Caco-2 (cell line): Measurements from ENCODE around the gene CPZ. TPM values are rescaled to one million over a fixed set of nuclear protein-coding genes. Genes with fewer than 3 reads are reported as not detected.
"Not testable (repeated sequence)": the region's sequence is repeated elsewhere in the genome, so short reads cannot be mapped to it uniquely, and the experiment has no call there.

Experiments
- BruUV-seq: library from RNA; stranded (reverse); fragments of 400-500 nt; replicated peaks from 2 replicates; lab custom pipeline; 2021; lab: Mats Ljungman, UMichigan
- CTCF ChIA-PET: fragments of 300-600 bp; sonication (Branson Sonifier 250); formaldehyde crosslinking; loops from one replicate; lab custom pipeline; 2022; ENCODE audit warnings: antibody characterized with exemption; lab: Charles Lee
- POLR2A ChIA-PET: fragments of 300-600 bp; sonication (Branson Sonifier 250); formaldehyde crosslinking; loops from one replicate; lab custom pipeline; 2022; ENCODE audit warnings: antibody characterized with exemption; lab: Charles Lee
- DNase-seq, 2 experiments: peaks; one replicate each; pipeline versions ENCODE4 v3.0.0 to v3.0.0-alpha.2; 2020 to 2022
- H3K27me3 ChIP-seq: replicated peaks from 2 replicates; pipeline ENCODE4 v1.6.0; 2011; ENCODE audit warnings: low read length; ENCODE audit not compliant: control insufficient read depth, insufficient read depth
- H3K36me3 ChIP-seq: 2 replicates; pipeline ENCODE4 v1.5.1; 2011; ENCODE audit warnings: low read length; ENCODE audit not compliant: control insufficient read depth, insufficient read depth
- H3K4me1 ChIP-seq: fragments of 250-450 bp; sonication (Bioruptor Pico); 2 replicates; pipeline ENCODE4 v1.5.1; 2020; ENCODE audit warnings: mild to moderate bottlenecking
- H3K4me3 ChIP-seq: 2 replicates; pipeline ENCODE4 v1.5.1; 2011; ENCODE audit warnings: low read depth, mild to moderate bottlenecking, control low read depth, low read length
- H3K9me3 ChIP-seq: fragments of 250-450 bp; sonication (Bioruptor Pico); 2 replicates; pipeline ENCODE4 v1.5.1; 2020; ENCODE audit warnings: mild to moderate bottlenecking, moderate library complexity
- H3K27ac Mint-ChIP-seq: one replicate; pipeline ENCODE4 v1.8.0; 2022; ENCODE audit warnings: mixed read lengths; ENCODE audit not compliant: unreplicated experiment
- H3K27me3 Mint-ChIP-seq: one replicate; pipeline ENCODE4 v1.8.0; 2022; ENCODE audit warnings: mixed read lengths; ENCODE audit not compliant: insufficient read depth, unreplicated experiment
- H3K36me3 Mint-ChIP-seq: one replicate; pipeline ENCODE4 v1.8.0; 2022; ENCODE audit warnings: mild to moderate bottlenecking, mixed read lengths; ENCODE audit not compliant: insufficient read depth, unreplicated experiment
- H3K4me1 Mint-ChIP-seq: one replicate; pipeline ENCODE4 v1.8.0; 2022; ENCODE audit warnings: low read depth, mixed read lengths; ENCODE audit not compliant: unreplicated experiment
- H3K4me3 Mint-ChIP-seq: one replicate; pipeline ENCODE4 v1.8.0; 2022; ENCODE audit warnings: mild to moderate bottlenecking, moderate library complexity, mixed read lengths; ENCODE audit not compliant: unreplicated experiment
- H3K9me3 Mint-ChIP-seq: one replicate; pipeline ENCODE4 v1.8.0; 2022; ENCODE audit warnings: mixed read lengths; ENCODE audit not compliant: unreplicated experiment
- intact Hi-C: fragments of 100-400 bp; cut with micrococcal nuclease; formaldehyde crosslinking; loops from one replicate; pipeline ENCODE4 v1.10.0; 2022; ENCODE audit not compliant: unreplicated experiment
- total RNA-seq: library from RNA; stranded (reverse); gene quantifications from 2 replicates; pipeline ENCODE4 v1.2.3, GENCODE V29; 2022
- TF ChIP-seq, protein P1 (sequence below), 2 experiments: fragments of 200-600 bp in 1 of 2; IDR thresholded peaks; 1 replicate in 1 of 2; 2 replicates in 1 of 2; pipeline versions ENCODE4 v1.5.1 to v1.8.0; 2011 to 2022; ENCODE audit warnings: antibody characterized with exemption in 1 of 2, control low read depth in 1 of 2, inconsistent platforms in 1 of 2, low read depth in 1 of 2, low read length in 1 of 2, mild to moderate bottlenecking in 1 of 2, moderate library complexity in 1 of 2; ENCODE audit not compliant: insufficient read depth in 1 of 2, severe bottlenecking in 1 of 2, unreplicated experiment in 1 of 2

The CPZ gene
- total RNA-seq, 1 experiment from 2014 or later, result 7.7 TPM

DNA sequence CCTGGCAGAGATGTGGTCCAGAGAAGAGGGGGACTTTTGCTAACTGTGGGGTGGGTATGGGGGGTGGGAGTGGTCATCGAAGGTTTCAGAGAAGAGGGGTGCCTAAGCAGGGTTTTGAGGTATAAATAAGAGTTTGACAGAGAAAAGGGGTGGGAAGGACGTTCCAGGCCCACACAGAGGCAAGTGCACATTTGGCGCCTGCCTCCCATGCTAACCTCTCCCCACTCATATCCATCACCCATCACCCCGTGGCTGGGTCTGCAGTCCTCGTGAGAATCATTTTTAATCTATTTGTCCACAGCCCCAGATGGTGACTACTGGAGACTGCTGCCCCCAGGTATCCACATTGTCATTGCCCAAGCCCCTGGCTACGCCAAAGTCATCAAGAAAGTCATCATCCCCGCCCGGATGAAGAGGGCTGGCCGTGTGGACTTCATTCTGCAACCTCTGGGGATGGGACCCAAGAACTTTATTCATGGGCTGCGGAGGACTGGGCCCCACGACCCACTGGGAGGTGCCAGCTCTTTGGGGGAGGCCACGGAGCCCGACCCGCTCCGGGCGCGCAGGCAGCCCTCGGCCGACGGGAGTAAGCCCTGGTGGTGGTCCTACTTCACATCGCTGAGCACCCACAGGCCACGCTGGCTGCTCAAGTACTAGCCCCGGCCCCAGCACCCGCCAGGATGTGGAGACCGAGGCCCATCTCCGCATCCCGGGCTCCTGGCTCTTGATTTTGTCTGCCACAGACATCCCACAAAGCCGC lies 26.6 kb downstream of the CPZ start:
- Mint-ChIP-seq H3K27ac (no peak overlapping the region), H3K4me1 (no peaks in the 10 kb centered on the region), H3K4me3 (no peak overlapping the region), H3K9me3 (no peaks in the 10 kb centered on the region), H3K27me3 (no peaks in the 10 kb centered on the region), H3K36me3 (no peaks in the 10 kb centered on the region)
- Histone ChIP-seq H3K9me3 (no peaks in the 10 kb centered on the region), H3K27me3 (no peaks in the 10 kb centered on the region), H3K36me3 (no peaks in the 10 kb centered on the region), H3K4me1 (no peaks in the 10 kb centered on the region), H3K4me3 (no peak overlapping the region)
- no TSS peak for BruUV-seq
- ChIA-PET POLR2A (no interaction called here), CTCF (no interaction called here)
- TF ChIP-seq, protein P1, sequence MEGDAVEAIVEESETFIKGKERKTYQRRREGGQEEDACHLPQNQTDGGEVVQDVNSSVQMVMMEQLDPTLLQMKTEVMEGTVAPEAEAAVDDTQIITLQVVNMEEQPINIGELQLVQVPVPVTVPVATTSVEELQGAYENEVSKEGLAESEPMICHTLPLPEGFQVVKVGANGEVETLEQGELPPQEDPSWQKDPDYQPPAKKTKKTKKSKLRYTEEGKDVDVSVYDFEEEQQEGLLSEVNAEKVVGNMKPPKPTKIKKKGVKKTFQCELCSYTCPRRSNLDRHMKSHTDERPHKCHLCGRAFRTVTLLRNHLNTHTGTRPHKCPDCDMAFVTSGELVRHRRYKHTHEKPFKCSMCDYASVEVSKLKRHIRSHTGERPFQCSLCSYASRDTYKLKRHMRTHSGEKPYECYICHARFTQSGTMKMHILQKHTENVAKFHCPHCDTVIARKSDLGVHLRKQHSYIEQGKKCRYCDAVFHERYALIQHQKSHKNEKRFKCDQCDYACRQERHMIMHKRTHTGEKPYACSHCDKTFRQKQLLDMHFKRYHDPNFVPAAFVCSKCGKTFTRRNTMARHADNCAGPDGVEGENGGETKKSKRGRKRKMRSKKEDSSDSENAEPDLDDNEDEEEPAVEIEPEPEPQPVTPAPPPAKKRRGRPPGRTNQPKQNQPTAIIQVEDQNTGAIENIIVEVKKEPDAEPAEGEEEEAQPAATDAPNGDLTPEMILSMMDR (IDR thresholded peaks at IDR 0.05; ENCODE audit: insufficient read depth in 1 of 2, low read depth in 1 of 2, low read length in 1 of 2, severe bottlenecking in 1 of 2, unreplicated experiment in 1 of 2), result no peak
- DNase-seq, result no peak
- intact Hi-C loops, result no loop called here

DNA sequence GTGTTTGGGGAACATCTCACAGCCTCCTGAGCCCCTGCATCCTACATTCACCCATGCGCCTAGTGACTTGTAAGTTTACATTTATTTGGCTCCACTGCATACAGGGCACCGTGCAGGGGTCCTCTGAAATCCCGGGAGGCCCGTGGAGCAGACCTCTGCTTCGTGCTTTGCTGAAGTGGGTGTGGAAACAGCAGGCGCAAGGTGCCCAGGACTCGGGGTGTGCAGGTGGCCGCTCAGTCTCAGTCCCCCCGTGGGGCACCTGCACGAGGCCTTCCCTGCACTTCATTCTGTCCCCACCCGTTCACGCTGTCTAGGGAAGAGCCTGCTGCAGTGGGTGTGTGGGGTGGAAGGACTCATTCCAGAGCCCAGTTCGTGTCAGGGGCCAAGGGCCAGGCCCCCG lies 28.6 kb downstream of the CPZ start:
- H3K27ac Mint-ChIP-seq, H3K4me1 ChIP-seq, DNase-seq, H3K27me3 Mint-ChIP-seq, H3K4me3 Mint-ChIP-seq, H3K36me3 Mint-ChIP-seq, intact Hi-C loops, CTCF ChIA-PET, H3K27me3 ChIP-seq, H3K4me1 Mint-ChIP-seq, H3K9me3 Mint-ChIP-seq, POLR2A ChIA-PET, H3K9me3 ChIP-seq, H3K36me3 ChIP-seq, BruUV-seq, H3K4me3 ChIP-seq: not testable (repeated sequence)

DNA sequence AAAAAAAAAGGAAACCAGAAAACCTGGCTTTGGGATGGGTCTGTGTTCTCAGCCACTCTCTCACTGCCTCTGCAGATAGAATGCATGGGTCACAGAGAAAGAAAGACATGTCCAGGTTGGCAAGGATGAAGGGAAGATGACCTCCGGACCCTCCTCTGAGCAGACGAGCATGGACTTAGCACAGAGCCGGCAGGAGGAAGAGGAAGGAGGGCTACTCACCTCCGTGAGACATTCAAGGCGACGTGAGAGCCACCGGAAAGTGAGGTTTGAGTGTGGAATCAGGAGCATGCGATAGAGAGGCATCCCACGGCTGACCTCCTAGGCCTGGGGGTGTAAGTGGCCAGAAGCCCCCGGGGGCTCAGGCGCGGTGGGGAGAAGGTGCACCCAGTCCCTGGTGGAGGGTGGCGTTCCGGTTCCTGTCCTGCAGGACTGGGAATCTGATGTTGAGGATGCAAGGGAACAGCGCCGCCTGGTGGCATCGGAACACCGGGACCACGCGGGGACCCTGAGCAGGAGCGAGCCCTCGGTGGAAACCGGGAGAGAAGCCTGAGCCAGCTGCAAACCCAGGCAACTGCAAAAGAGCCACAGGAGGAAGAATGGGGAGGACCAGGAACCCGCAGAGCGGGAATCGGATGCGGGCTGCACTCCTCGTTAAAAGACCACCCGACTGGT lies 32.2 kb downstream of the CPZ start:
- CTCF ChIA-PET, H3K4me1 Mint-ChIP-seq, H3K36me3 ChIP-seq, DNase-seq, H3K4me3 ChIP-seq, H3K27me3 Mint-ChIP-seq, H3K9me3 Mint-ChIP-seq, H3K27ac Mint-ChIP-seq, BruUV-seq, intact Hi-C loops, H3K4me1 ChIP-seq, H3K9me3 ChIP-seq, H3K27me3 ChIP-seq, H3K36me3 Mint-ChIP-seq, H3K4me3 Mint-ChIP-seq, POLR2A ChIA-PET: not testable (repeated sequence)

DNA sequence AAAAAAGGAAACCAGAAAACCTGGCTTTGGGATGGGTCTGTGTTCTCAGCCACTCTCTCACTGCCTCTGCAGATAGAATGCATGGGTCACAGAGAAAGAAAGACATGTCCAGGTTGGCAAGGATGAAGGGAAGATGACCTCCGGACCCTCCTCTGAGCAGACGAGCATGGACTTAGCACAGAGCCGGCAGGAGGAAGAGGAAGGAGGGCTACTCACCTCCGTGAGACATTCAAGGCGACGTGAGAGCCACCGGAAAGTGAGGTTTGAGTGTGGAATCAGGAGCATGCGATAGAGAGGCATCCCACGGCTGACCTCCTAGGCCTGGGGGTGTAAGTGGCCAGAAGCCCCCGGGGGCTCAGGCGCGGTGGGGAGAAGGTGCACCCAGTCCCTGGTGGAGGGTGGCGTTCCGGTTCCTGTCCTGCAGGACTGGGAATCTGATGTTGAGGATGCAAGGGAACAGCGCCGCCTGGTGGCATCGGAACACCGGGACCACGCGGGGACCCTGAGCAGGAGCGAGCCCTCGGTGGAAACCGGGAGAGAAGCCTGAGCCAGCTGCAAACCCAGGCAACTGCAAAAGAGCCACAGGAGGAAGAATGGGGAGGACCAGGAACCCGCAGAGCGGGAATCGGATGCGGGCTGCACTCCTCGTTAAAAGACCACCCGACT lies 37.8 kb downstream of the CPZ start:
- H3K36me3 Mint-ChIP-seq, H3K4me1 ChIP-seq, H3K27me3 ChIP-seq, DNase-seq, intact Hi-C loops, H3K4me3 ChIP-seq, H3K36me3 ChIP-seq, H3K9me3 ChIP-seq, H3K27me3 Mint-ChIP-seq, BruUV-seq, H3K4me3 Mint-ChIP-seq, H3K27ac Mint-ChIP-seq, H3K9me3 Mint-ChIP-seq, CTCF ChIA-PET, H3K4me1 Mint-ChIP-seq, POLR2A ChIA-PET: not testable (repeated sequence)

DNA sequence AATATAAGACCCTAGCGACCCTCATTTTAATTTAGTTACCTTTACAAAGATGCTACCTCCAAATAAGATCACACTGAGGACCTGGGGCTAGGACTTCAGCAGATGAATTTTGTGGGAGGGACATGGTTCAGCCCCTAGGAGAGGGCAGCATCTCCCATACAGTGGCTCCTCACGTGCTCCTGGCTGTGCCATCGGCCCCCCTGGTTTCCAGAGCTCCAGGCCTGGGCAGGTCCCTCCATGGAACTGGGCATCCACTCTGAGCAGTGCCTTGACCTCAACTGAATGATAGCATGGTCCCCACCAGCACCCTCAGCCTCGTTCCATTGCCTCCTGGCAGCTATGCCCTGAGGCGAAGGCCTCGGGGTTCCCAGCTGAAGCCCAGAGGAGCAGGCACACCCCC lies 39.3 kb downstream of the CPZ start:
- H3K4me1 Mint-ChIP-seq, H3K36me3 Mint-ChIP-seq, intact Hi-C loops, H3K4me3 Mint-ChIP-seq, H3K27me3 ChIP-seq, POLR2A ChIA-PET, H3K9me3 Mint-ChIP-seq, H3K9me3 ChIP-seq, CTCF ChIA-PET, H3K36me3 ChIP-seq, H3K4me1 ChIP-seq, H3K27ac Mint-ChIP-seq, DNase-seq, H3K27me3 Mint-ChIP-seq, BruUV-seq, H3K4me3 ChIP-seq: not testable (repeated sequence)

DNA sequence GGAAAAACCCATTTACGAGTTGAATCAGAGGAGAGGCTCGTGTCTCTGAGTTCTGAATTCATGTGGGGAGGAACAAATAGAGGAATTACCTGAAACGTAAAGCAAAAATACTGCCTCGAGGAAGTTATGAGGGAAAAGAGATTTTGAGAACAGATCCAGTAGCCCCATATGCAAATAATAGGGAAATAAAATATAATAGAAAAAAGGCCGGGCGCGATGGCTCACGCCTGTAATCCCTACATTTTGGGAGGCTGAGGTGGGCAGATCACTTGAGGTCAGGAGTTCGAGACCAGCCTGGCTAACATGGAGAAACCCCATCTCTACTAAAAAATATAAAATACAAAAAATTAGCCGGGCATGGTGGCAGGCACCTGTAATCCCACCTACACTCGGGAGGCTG lies 42.2 kb downstream of the CPZ start:
- H3K36me3 Mint-ChIP-seq, H3K27me3 ChIP-seq, H3K36me3 ChIP-seq, H3K27me3 Mint-ChIP-seq, H3K27ac Mint-ChIP-seq, H3K9me3 Mint-ChIP-seq, BruUV-seq, H3K4me1 ChIP-seq, H3K4me1 Mint-ChIP-seq, H3K9me3 ChIP-seq, intact Hi-C loops, DNase-seq, CTCF ChIA-PET, POLR2A ChIA-PET, H3K4me3 ChIP-seq, H3K4me3 Mint-ChIP-seq: not testable (repeated sequence)
